Endothelial cell of umbilical vein (primary cell): ENCODE data around the gene NUP155.

Experiments used
- EZH2 ChIP-seq: IDR thresholded peaks from 2 replicates; pipeline ENCODE4 v1.6.1; 2012; ENCODE audit warnings: borderline replicate concordance, low read depth, mild to moderate bottlenecking, moderate library complexity, low read length, inconsistent platforms; ENCODE audit not compliant: severe bottlenecking
- FOS ChIP-seq: IDR thresholded peaks from 2 replicates; pipeline ENCODE4 v1.6.1; 2011; ENCODE audit warnings: mild to moderate bottlenecking, low read length, moderate library complexity, borderline replicate concordance; ENCODE audit not compliant: insufficient read depth
- GATA2 ChIP-seq: IDR thresholded peaks from 2 replicates; pipeline ENCODE4 v1.7.0; 2011; ENCODE audit warnings: low read depth, mild to moderate bottlenecking, moderate library complexity, mixed read lengths, low read length; ENCODE audit not compliant: insufficient read length, insufficient read depth
- JUN ChIP-seq: IDR thresholded peaks from 2 replicates; pipeline ENCODE4 v1.6.1; 2011; ENCODE audit warnings: borderline replicate concordance, low read depth; ENCODE audit not compliant: insufficient read length, insufficient read depth
- MYC ChIP-seq: IDR thresholded peaks from one replicate; pipeline ENCODE4 v1.6.1; 2011; ENCODE audit warnings: mild to moderate bottlenecking, low read depth, low read length
- POLR2A ChIP-seq: IDR thresholded peaks from 2 replicates; pipeline ENCODE4 v1.6.1; 2012; ENCODE audit warnings: low read depth, mild to moderate bottlenecking, control low read depth, low read length
- POLR2AphosphoS5 ChIP-seq: IDR thresholded peaks from 2 replicates; pipeline ENCODE4 v1.6.1; 2012; ENCODE audit warnings: low read depth, mild to moderate bottlenecking, control low read depth, low read length, moderate library complexity; ENCODE audit not compliant: insufficient read depth
- TF ChIP-seq, protein P1 (sequence below), 2 donors: IDR thresholded peaks; 1 replicate in 1 of 2; 2 replicates in 1 of 2; pipeline ENCODE4 v1.5.1; 2011; ENCODE audit warnings: low read length in 2 of 2, mild to moderate bottlenecking in 2 of 2, moderate library complexity in 2 of 2, control low read depth in 1 of 2, inconsistent platforms in 1 of 2, low read depth in 1 of 2; ENCODE audit not compliant: insufficient read depth in 1 of 2; ENCODE audit errors: extremely low read depth in 1 of 2
- TF ChIP-seq, protein P2 (sequence below): IDR thresholded peaks from 2 replicates; pipeline ENCODE4 v1.6.1; 2011; ENCODE audit not compliant: insufficient read depth, insufficient read length

DNA sequence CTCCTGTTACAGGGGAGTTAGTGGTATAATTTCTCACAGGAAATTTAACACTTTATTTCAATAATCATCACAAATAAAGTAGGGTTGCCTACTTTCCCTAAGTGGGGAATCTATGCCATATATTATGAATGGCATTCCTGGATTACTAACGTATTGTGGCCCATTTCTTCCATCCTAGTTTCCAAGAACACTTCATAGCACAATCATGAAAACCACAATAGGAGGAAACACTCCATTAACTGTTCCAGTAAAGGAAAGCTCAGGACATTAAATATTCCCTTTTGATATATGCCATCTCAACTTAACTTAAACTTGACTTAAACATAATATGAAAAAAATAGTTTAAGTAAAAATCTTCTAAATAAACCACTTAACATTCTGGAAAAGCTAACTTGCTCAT, 123.9 kb downstream of the NUP155 start:
- TF ChIP-seq, protein P1, sequence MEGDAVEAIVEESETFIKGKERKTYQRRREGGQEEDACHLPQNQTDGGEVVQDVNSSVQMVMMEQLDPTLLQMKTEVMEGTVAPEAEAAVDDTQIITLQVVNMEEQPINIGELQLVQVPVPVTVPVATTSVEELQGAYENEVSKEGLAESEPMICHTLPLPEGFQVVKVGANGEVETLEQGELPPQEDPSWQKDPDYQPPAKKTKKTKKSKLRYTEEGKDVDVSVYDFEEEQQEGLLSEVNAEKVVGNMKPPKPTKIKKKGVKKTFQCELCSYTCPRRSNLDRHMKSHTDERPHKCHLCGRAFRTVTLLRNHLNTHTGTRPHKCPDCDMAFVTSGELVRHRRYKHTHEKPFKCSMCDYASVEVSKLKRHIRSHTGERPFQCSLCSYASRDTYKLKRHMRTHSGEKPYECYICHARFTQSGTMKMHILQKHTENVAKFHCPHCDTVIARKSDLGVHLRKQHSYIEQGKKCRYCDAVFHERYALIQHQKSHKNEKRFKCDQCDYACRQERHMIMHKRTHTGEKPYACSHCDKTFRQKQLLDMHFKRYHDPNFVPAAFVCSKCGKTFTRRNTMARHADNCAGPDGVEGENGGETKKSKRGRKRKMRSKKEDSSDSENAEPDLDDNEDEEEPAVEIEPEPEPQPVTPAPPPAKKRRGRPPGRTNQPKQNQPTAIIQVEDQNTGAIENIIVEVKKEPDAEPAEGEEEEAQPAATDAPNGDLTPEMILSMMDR (IDR thresholded peaks at IDR 0.05; ENCODE audit: extremely low read depth in 1 of 2, insufficient read depth in 1 of 2, low read depth in 1 of 2, low read length in 2 of 2) = no peak
- no peak for TF ChIP-seq EZH2
- TF ChIP-seq MYC = no peak
- TF ChIP-seq, protein P2, sequence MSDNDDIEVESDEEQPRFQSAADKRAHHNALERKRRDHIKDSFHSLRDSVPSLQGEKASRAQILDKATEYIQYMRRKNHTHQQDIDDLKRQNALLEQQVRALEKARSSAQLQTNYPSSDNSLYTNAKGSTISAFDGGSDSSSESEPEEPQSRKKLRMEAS = no peak
- no peak for TF ChIP-seq POLR2A
- no peak for TF ChIP-seq POLR2AphosphoS5
- TF ChIP-seq JUN = no peak
- no peak for TF ChIP-seq FOS
- TF ChIP-seq GATA2 = no peak
